T-helper 1 cell treated with Interleukin-12 subunit alpha and Interleukin-12 subunit beta and Interleukin-4 antibody, amounts not matched to agents 30 ng/mL and 1 ng/mL, for 36 hours (primary cell): ENCODE measurements around the gene MMP24OS. TPM values are rescaled to one million over a fixed set of nuclear protein-coding genes. Genes with fewer than 3 reads are reported as not detected.
"Not testable (repeated sequence)": the region's sequence is repeated elsewhere in the genome, so short reads cannot be mapped to it uniquely, and the experiment has no call there.

ENCODE experiments used
- intact Hi-C: fragments of 100-400 bp; cut with micrococcal nuclease; formaldehyde crosslinking; loops from one replicate; pipeline ENCODE4 v1.15.1; 2024
- total RNA-seq: library from RNA; stranded (reverse); gene quantifications from 2 replicates; pipeline ENCODE4 v1.2.3, GENCODE V29; 2022

MMP24OS gene
- total RNA-seq, 1 donor from 2014 or later, result 34.0 TPM

DNA sequence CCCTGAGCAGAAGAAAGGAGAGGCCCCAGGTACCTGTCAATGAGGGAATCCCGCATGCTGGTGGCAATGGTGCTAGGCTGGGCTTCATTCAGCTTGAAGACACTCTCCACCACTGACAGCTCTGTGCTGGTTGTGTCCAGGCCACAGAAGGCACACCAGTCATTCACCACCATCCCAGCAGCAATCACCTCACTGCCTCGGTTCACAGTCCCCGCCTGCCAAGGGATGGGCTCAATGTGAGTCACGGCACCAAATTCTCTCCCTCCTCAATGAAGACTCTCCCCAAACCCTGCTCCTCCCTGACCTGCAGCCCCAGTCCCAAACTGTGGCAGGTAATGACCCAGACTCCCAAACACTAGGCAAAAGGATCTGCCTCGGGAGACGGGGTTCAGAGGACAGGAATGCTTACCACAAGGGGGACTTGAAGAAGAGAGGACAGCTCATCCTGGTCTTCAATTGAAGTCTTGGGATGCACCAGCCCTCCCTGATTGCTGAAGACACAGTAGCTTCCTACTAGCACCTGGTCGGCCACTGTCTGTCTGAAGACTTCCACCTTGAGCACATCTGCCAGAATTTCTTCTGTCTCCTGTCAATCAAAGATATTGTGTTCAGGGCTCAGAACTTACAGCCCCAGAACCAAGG is 1.7 kb upstream of the MMP24OS start:
- intact Hi-C loops, result loop anchor here (5.0 to 10.0 kb wide), 5 partner anchors 263 to 1467 kb away; partner anchors contain the start of genes AAR2, CHMP4B, CPNE1 and ERGIC3

DNA sequence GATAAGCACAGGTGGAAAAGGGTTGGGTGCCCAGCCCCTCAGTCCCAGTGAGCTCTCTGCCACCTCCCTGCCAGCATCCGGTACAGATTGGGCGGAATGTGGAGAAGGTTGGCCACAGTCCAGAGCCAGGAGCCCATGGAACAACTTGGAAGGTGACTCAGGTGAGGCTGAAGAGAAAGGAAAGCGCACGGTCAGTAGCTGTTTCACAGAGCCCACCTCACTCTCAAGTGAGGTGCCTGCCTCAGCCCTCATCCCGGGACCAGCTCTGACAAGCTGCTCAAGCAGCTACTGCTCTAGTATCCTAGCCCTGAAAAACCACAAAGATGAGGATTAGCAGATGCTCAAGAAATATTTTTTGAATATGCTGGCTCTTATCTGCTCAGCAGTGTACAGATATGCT is 1.1 kb upstream of the MMP24OS start:
- intact Hi-C loops, result loop anchor here (5.0 kb wide), 2 partner anchors 958 to 1467 kb away; partner anchors contain the start of genes AAR2 and CHMP4B

DNA sequence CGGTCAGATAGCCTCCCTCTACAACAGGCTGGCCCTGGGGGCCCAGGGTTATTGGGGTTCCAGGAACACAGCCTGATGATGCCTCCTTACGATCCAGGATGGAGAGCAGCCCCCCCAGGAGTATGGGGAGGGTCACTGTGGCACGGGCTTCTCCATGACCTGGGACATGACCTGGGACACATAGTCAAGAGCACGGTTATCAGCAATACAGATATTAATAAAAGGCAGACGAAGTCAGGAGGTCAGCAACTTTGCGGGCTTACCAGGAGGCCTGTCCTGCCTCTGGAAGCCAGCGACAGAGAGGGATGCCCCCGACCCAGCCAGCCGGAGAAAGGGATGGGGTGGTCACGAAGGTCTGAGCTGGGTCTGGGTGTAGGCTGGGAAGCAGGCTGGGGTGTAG is 795 bp downstream of the MMP24OS start:
- intact Hi-C loops, result loop anchor here (1.0 to 5.0 kb wide), 7 partner anchors 25 to 1465 kb away; partner anchors contain the start of genes AAR2, CHMP4B, GGT7 and NCOA6

DNA sequence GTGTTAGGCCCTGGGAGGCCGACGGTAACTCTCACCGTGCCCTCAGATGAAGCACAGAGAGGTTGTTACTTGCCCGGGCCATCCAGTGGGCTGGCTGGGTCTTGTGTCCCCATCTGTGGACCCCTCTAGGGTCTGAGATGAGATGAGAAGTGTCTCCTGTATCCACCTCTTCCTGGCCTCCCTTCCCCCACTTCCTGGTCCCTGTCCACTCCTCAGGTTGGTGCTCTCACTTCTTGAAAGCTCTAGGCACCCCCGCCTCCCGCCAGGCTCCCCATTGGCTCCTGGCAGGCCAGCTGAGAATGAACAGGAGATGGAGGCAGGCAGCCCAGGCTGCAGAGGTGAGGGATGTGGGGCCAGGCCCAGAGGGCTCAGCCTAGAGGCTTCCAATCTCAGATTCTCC is 1.5 kb downstream of the MMP24OS start:
- intact Hi-C loops, result loop anchor here (2.0 to 5.0 kb wide), 4 partner anchors 404 to 1464 kb away; partner anchors contain the start of genes AAR2, CHMP4B, GGT7 and NCOA6

DNA sequence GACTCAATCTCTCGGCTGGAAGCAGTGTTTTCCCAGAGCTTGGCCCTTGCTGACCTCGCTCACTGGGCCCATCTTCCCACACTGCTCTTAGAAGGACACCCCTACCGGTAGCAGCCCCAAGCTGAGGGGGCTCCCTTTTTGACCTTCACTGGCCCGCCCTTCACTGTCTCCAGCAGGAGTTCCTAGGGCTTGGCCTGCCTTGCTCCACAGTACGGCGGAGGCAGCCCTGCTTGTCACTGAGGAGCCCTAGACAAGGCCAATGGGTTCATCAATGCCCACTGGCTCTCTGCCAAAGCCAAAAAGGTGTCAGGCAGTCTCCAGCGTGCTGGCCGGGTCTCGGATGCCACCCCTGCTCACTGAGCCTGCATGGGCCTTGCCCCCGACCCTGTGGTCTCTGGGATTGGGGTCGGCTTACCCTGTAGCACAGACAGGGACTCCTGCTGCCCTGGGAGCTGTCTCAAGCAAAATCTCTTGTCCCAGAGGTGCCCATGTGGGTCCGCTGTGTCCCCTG is 2.1 kb downstream of the MMP24OS start:
- intact Hi-C loops, result loop anchor here (2.0 to 5.0 kb wide), 4 partner anchors 403 to 1463 kb away; partner anchors contain the start of genes AAR2, CHMP4B, GGT7 and NCOA6

DNA sequence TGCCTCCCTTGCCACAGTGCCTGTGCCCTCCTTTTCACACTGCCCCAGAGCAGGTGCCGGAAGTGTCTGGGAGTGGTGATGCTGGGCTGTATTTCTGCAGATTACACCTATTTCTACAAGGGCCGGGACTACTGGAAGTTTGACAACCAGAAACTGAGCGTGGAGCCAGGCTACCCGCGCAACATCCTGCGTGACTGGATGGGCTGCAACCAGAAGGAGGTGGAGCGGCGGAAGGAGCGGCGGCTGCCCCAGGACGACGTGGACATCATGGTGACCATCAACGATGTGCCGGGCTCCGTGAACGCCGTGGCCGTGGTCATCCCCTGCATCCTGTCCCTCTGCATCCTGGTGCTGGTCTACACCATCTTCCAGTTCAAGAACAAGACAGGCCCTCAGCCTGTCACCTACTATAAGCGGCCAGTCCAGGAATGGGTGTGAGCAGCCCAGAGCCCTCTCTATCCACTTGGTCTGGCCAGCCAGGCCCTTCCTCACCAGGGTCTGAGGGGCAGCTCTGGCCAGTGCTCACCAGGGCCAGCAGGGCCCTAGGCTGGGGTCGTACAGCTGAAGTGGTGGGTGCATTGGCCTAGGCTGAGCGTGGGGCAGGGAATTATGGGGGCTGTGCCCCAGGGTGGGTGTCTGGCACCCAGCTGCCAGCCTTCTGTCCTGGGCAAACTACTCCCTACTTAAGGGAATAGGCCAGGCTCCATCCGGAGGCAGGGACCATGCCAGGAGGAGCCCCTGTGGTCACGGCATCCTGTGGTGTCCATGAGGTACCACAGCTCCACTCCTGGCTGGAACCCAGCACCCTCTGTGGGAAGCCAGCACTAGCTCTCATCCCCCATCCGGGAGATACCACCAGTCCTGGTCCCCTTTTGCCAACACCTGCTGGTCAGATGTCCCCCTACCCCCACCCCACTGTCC is 3.5 kb downstream of the MMP24OS start:
- intact Hi-C loops, result loop anchor here (5.0 kb wide), 2 partner anchors 963 to 1462 kb away; partner anchors contain the start of genes AAR2 and CHMP4B

DNA sequence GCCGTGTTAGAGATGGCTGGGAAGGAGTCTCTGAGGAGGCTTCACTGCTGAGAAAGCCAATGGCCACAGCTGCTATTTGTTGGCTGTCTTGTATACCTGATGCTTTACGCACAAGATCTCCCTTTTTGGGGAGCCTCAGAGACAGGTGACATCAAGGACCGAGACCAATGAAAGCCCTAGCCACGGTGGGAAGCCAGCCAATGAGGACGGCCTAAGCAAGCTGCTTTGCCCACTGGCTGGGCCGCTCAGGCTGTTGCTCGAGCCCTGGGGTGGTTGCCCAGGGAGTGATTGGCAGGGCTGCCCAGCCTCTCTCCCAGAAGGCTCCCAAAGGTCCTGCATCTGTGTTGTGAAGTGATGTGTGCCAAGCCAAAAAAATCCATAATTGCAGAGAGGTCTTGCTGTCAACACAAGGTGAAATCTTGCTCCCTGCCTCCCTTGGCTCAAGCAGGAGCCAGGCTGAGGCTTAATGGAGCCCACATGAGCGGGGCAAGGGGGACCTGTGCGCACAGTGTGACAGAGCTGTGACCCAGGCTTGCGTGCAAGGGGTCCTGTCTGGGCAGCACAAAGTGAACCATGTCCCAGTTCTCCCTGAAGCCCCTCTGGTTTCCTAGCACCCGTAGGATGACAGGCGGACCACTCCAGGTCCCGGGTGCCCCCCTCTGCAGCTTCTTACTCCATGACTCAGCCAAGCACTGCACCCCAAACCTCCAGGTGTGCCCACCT is 4.3 kb downstream of the MMP24OS start:
- intact Hi-C loops, result no loop called here

DNA sequence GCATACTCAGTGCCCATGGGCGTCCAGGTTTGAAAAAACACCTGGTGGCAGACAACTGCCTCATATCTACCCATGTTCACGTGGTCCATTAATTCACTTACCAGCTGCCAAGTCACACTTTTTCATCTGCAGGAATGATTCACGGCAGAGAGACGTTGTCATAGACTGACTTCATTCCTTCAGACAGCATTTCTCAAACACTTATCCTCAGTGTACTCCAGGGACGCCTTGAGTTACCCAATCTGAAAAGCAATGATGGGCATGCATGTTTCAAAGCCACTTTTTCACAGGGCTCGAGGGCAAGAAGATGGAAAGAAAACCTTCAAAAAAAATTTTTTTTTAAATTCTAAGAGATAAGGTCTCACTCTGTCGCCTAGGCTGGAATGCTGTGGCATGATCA is 6.0 kb downstream of the MMP24OS start:
- intact Hi-C loops, result no loop called here

DNA sequence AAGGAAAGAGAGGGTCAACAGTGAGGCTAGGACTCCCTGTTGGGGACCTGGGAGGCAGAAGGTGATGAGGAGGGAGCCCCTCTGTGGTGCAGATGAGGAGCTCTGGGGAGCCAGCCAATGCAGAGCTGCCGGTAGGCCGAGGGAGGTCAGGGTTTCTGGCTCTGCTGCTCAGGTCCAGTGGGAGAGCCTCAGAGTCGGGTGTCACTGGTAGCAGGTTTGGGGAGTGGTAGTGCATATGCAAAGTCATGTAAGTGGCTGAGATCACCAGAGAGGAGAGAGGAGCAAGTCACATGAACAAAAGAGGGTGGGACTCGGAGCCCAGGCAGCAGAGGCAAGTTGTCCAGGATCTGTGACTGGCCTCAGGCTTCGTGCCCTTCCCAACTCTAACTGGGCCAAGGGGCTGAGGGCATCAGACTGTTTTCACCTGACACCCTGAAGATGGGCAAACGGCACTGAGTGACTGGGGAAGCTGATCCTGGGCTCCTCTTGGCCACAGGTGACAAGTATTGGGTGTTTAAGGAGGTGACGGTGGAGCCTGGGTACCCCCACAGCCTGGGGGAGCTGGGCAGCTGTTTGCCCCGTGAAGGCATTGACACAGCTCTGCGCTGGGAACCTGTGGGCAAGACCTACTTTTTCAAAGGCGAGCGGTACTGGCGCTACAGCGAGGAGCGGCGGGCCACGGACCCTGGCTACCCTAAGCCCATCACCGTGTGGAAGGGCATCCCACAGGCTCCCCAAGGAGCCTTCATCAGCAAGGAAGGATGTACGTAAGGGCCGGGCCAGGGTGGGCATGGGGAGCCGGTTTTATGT is 6.6 kb downstream of the MMP24OS start:
- intact Hi-C loops, result no loop called here

DNA sequence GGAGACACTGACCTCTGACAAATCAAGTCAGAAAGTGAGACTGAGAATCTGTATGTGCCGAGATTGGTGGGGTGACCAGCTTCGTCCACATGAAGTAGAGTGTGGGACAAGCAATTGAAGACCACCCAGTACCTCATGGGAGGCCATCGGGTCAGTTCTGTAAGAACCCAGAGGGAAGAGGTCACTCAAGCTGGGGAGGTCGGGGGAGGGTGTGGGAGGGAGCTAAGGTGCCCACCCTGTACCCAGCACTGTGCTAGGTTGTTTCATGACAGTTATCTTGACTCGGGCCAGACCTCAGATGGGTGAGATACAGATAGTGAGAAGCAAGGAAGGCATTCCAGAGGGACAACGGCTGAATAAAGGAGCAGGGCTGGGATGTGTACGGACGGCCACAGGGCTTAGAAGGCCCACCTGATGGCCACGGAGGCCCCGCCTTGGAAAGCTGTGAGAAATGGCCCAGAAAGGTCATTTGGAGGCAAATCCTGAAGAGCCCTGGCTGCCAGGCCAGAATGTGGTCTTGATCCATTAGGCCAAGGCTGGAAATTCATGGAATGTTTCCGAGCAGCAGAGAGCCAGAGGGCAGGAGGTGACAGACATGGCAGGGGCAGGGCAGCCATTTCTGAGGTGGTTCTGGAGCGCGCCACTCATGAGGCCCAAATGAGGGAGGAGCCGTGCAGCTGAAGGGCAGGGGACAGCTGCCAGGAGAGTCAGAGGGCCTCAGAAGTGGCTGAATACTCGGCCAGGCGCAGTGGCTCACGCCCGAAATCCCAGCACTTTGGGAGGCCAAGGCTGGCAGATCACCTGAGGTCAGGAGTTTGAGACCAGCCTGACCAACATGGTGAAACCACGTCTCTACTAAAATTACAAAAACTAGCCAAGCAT is 7.7 kb downstream of the MMP24OS start:
- intact Hi-C loops, result no loop called here

DNA sequence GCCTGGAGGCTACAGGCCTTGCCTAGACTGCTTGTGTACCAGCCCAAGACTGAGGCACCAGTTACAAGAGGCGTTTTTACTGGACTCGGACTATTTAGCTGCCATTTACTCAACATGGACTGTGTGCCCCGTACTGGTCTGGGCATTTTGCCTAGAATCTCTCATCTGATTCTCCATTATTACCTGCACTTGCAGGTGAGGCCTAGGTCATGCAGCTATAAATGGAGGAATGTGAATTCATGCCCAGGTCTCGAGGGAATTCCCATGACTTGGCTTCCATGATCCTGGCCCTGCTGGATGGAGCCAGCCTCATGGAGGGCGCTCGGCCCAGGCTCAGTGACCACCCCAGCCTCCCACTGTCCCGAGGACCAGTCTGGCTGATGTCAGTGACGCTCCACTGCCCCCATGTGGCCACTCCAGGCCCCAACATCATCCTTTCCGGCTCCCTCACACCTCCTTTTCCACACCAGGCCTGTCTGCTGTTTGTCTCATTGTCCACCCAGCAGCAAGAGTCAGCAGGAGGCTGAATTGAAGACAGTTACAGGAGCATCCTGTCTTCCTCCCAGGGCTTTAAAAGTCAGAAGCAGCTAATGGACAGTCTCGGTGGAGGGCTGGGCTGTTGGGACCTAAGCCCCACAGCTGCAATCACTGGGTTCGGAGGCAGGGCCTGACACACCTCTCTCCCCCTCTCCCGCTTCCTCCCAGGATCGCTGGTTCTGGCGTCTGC is 8.7 kb downstream of the MMP24OS start:
- intact Hi-C loops, result loop anchor here (1.0 kb wide), 3 partner anchors 61 to 435 kb away; no protein-coding TSS in a partner anchor

DNA sequence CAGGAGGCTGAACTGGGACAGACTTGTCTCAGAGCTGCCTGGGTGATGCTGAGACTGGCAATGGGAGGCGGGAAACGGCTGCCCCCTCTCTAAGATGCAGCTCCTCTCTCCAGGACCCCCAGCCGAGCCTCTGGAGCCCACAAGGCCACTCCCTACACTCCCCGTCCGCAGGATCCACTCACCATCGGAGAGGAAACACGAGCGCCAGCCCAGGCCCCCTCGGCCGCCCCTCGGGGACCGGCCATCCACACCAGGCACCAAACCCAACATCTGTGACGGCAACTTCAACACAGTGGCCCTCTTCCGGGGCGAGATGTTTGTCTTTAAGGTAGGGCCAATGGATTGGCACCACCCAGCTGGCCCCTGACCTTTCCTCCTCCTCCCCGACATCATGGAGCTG is 10.8 kb downstream of the MMP24OS start:
- intact Hi-C loops, result no loop called here

DNA sequence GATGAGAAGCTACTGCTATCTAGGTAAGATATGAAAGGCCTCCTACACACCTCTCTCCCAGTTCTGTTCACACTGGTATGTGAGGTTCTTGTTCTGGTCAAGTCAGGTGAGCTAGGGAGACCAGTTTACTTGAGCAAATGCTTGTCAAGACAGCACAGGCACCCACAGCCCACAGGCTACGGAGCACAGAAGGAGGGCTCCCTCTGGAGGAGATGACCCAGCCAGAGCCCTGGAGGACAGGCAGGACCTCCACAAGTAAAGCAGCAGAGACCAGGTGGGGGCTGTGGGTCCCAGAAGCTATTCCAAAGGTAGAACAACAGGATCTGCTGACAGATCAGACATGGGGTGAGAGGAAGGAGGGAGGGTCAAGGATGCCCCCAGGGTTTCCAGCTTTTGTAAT is 13.2 kb downstream of the MMP24OS start:
- intact Hi-C loops, result no loop called here

DNA sequence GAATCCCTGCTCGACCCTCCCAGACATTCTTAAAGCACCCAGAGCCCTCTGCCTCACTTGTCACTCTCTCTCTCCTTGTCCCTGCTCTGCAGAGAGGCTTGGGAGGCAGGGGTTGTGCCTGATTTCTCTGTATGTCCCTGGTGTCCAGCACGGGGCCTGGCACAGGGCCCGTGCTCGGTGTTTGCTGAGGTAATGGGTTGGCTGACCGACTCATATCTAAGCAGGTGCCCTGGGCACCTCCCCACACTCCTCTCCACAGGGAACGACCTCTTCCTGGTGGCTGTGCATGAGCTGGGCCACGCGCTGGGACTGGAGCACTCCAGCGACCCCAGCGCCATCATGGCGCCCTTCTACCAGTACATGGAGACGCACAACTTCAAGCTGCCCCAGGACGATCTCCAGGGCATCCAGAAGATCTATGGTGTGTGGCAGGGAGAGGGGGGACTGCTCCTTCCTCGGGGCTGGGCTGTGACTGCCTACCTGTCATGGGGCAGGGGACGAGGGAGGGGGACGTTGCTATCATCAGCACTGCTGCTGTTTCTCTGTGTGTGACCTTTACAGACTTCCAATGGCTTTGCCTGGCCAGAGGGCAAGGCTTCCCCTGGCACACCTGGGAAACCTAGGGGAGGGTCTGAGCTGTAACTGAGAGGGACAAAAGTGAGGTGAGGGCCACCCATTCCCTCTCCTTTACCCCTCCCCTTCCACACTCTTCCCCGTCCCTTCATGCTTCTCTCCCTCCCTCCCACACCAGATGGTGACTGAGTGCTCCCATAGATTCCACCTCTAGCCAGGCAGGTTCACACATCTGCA is 14.2 kb downstream of the MMP24OS start:
- intact Hi-C loops, result no loop called here

DNA sequence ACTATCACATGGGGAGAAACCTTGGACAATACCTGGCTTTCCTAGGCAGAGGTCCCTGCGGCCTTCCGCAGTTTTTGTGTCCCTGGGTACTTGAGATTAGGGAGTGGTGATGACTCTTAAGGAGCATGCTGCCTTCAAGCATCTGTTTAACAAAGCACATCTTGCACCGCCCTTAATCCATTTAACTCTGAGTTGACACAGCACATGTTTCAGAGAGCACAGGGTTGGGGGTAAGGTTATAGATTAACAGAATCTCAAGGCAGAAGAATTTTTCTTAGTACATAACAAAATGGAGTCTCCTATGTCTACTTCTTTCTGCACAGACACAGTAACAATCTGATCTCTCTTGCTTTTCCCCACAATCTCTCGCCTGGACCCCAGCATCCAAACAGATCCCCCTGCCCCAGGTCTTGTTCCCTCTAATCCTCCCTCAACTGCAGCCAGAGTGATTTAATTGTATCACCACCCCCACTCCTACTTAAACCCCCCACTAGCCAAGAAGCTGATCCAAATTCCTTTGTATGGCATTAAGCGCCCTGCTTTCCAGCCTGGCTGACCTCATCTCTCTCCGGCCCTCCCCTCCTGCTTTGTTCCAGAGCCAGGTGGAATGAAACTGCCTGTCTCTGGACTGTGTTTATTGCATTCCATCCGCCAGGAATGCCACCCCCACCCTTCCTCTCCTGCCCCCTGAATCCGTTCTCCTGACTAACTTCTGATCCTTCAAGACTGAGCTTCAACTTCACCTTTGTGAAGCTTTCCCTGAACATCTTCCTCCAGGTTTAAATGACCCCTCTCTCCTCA is 15.0 kb downstream of the MMP24OS start:
- intact Hi-C loops, result not testable (repeated sequence)

DNA sequence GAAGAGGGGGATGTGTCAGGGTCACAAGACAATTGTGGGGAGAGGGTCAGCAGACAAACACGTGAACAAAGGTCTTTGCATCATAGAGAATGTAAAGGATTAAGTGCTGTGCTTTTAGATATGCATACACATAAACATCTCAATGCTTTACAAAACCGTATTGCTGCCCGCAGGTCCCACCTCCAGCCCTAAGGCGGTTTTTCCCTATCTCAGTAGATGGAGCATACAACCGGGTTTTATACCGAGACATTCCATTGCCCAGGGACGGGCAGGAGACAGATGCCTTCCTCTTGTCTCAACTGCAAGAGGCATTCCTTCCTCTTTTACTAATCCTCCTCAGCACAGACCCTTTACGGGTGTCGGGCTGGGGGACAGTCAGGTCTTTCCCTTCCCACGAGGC is 15.6 kb downstream of the MMP24OS start:
- intact Hi-C loops, result not testable (repeated sequence)

DNA sequence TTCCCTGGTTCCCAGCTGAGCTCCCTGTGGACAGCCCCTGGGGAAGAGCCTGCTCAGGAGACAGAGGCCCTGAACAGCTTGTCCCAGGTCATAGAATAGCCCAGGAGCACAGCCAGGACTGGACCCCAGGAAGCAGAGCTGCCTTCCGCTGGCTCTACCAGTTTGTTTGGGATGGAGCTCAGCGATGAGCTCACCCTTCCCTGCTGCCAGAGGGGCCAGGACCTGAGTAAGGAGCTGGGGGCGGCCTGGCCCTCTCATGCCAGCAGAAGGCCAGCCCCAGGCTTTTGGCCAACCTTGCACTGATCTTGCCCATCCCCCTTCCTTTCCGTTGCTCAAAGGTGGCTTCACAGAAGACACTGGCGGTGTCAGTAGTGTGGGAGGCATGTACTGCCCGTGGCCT is 17.5 kb downstream of the MMP24OS start:
- intact Hi-C loops, result no loop called here
